ENCODE data around the gene ZBTB7C.

DNA sequence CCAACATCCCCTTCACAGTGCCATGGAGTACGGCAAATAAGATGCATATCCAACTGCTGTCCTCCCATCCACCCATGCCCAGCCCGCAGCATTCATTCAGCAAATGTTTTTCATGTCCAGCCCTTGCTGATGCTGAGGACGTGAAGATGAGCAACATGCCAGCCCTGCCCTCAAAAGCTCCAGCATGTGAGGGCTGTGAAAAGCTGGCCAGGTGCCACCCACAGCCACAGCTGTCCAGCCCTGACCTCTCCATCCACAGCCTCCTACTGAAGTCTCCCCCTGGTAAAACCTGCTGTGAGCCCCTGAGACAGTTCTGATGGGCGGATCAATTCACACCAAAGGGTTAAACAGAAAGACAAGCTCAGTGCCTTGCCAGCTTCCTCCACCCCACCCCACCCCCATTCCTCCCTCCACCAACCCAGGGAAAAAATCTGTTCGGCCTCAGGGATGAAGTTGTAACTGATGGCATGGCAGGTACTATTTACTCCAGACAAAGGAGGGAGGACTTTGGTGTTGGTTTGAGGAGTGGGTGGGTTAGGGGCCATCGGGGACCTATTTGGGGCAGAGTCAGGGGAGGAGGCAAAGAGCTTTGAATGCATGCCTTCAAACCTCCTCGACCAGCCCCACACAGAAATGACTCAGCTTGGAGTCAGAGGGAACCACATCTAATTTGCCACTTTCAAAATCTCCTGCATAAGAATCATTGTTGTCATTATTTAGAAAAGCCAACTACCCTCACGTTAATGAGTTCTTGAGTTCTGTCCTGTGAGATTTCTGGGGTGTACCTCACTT is 4.3 kb downstream of the ZBTB7C start:
- TF ChIP-seq, protein P1, sequence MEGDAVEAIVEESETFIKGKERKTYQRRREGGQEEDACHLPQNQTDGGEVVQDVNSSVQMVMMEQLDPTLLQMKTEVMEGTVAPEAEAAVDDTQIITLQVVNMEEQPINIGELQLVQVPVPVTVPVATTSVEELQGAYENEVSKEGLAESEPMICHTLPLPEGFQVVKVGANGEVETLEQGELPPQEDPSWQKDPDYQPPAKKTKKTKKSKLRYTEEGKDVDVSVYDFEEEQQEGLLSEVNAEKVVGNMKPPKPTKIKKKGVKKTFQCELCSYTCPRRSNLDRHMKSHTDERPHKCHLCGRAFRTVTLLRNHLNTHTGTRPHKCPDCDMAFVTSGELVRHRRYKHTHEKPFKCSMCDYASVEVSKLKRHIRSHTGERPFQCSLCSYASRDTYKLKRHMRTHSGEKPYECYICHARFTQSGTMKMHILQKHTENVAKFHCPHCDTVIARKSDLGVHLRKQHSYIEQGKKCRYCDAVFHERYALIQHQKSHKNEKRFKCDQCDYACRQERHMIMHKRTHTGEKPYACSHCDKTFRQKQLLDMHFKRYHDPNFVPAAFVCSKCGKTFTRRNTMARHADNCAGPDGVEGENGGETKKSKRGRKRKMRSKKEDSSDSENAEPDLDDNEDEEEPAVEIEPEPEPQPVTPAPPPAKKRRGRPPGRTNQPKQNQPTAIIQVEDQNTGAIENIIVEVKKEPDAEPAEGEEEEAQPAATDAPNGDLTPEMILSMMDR (IDR thresholded peaks at IDR 0.05): no peak
- TF ChIP-seq EZH2 (IDR thresholded peaks at IDR 0.05; ENCODE audit: borderline replicate concordance, insufficient read depth, low read depth, low read length, poor library complexity, severe bottlenecking): no peak

Data from B cell (primary cell).